ENCODE data around the gene CST9L. TPM values are rescaled to one million over a fixed set of nuclear protein-coding genes. Genes with fewer than 3 reads are reported as not detected.

Gene CST9L
- total and polyA plus RNA-seq, 12 donors = not detected

DNA sequence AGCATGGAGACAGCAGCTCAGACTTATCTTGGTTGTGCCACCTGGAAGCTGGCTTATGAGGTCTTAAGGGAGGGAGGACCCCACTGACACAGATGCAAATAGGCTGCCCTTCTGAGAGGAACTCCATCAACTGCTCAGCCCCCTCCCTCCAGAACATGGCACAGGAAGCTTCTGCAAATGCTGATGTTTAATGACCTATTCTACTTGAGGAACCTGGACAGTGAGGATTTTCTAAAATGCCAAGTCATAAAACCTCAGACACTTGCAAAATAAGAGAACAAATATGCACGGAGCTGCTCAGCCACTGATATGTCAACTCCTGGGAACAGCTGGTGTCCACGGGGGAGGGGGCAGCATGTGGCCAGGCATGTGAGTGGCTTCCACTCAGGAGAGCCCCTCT lies 34.0 kb upstream of the CST9L start:
- Histone ChIP-seq H3K4me1 (peaks cover 0 to 10% (median 0%) of the 10 kb centered on the region in 9 donors), H3K27ac (no peak overlapping the region), H3K27me3 (peaks cover 0 to 24% (median 10%) of the 10 kb centered on the region in 7 donors), H3K4me3 (no peak overlapping the region), H3K9me3 (no peaks in the 10 kb centered on the region), H3K36me3 (no peaks in the 10 kb centered on the region)
- no peak for DNase-seq
- no peak for ATAC-seq
- TF ChIP-seq, protein P1, sequence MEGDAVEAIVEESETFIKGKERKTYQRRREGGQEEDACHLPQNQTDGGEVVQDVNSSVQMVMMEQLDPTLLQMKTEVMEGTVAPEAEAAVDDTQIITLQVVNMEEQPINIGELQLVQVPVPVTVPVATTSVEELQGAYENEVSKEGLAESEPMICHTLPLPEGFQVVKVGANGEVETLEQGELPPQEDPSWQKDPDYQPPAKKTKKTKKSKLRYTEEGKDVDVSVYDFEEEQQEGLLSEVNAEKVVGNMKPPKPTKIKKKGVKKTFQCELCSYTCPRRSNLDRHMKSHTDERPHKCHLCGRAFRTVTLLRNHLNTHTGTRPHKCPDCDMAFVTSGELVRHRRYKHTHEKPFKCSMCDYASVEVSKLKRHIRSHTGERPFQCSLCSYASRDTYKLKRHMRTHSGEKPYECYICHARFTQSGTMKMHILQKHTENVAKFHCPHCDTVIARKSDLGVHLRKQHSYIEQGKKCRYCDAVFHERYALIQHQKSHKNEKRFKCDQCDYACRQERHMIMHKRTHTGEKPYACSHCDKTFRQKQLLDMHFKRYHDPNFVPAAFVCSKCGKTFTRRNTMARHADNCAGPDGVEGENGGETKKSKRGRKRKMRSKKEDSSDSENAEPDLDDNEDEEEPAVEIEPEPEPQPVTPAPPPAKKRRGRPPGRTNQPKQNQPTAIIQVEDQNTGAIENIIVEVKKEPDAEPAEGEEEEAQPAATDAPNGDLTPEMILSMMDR (IDR thresholded peaks at IDR 0.05) = no peak
- 68 to 76% methylated on average over 2 of the region's 2 CpGs for WGBS, 2 donors
- intact Hi-C loops (cut with DNase I) = loop anchor here in 2 of 10 donors (5.0 to 10.0 kb wide), 3 partner anchors 160 to 917 kb away; partner anchors contain the start of gene GZF1 (in 1 of the 2)

DNA sequence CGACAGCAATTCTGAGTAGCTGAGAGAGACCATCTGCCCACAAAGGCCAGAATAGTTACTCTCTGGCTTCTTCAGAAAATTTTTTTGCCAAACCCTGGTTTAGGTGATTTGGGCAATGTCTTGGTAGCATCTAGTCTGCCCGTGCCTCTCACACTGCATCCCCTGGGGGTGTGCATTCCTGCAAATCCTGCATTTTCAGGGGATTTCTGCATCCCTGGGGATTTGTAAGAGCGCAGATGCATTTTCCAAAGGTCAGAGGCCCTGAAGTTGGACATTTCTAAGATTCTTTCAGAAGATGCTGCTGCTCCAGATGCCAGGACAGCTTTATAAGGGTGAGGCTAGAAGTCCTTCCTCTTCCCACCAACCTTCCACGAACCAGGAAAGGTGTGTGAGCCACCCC lies 33.4 kb upstream of the CST9L start:
- peaks cover 0 to 24% (median 10%) of the 10 kb centered on the region in 7 donors for H3K27me3 ChIP-seq
- TF ChIP-seq, protein P1 (IDR thresholded peaks at IDR 0.05) = no peak
- H3K4me3 ChIP-seq = no peak overlapping the region
- ATAC-seq = no peak
- 60 to 70% methylated on average over 4 of the region's 4 CpGs for WGBS, 2 donors
- peaks cover 0 to 5% (median 0%) of the 10 kb centered on the region in 9 donors for H3K4me1 ChIP-seq
- DNase-seq = no peak
- no peak overlapping the region for H3K27ac ChIP-seq
- H3K9me3 ChIP-seq = no peaks in the 10 kb centered on the region
- intact Hi-C loops (cut with DNase I) = loop anchor here in 2 of 10 donors (5.0 to 10.0 kb wide), 3 partner anchors 159 to 917 kb away; partner anchors contain the start of gene GZF1 (in 1 of the 2)
- H3K36me3 ChIP-seq = no peaks in the 10 kb centered on the region

GRCh38 chr20:23598481-23598880 lies 30.2 kb upstream of the CST9L start:
- TF ChIP-seq, protein P1 (IDR thresholded peaks at IDR 0.05) = no peak
- intact Hi-C loops (cut with DNase I) = no loop called here
- no peaks in the 10 kb centered on the region for H3K4me1 ChIP-seq
- H3K27ac ChIP-seq = no peak overlapping the region
- H3K4me3 ChIP-seq = no peak overlapping the region
- H3K27me3 ChIP-seq = peaks cover 0 to 16% (median 8%) of the 10 kb centered on the region in 7 donors
- H3K9me3 ChIP-seq = no peaks in the 10 kb centered on the region
- DNase-seq (no peak), ATAC-seq (no peak)
- H3K36me3 ChIP-seq = no peaks in the 10 kb centered on the region

GRCh38 chr20:23596579-23597250 lies 28.4 kb upstream of the CST9L start:
- Histone ChIP-seq H3K27ac (no peak overlapping the region), H3K4me1 (no peaks in the 10 kb centered on the region), H3K27me3 (no peaks in the 10 kb centered on the region), H3K9me3 (no peaks in the 10 kb centered on the region), H3K4me3 (no peak overlapping the region), H3K36me3 (no peaks in the 10 kb centered on the region)
- intact Hi-C loops (cut with DNase I) = no loop called here
- DNase-seq = no peak
- no peak for ATAC-seq
- 50% methylated on average over 2 of the region's 2 CpGs for WGBS, 2 donors
- TF ChIP-seq, protein P1 (IDR thresholded peaks at IDR 0.05) = no peak
